ENCODE data around the gene FOXO6. TPM values are rescaled to one million over a fixed set of nuclear protein-coding genes. Genes with fewer than 3 reads are reported as not detected.

The FOXO6 gene
- total and polyA plus RNA-seq, 9 of the 15 experiments (the other 6 are each of a cell fraction or from before 2014, with no cell fraction given), result 0.04 to 0.31 (median 0.12) TPM; not detected in 5

DNA sequence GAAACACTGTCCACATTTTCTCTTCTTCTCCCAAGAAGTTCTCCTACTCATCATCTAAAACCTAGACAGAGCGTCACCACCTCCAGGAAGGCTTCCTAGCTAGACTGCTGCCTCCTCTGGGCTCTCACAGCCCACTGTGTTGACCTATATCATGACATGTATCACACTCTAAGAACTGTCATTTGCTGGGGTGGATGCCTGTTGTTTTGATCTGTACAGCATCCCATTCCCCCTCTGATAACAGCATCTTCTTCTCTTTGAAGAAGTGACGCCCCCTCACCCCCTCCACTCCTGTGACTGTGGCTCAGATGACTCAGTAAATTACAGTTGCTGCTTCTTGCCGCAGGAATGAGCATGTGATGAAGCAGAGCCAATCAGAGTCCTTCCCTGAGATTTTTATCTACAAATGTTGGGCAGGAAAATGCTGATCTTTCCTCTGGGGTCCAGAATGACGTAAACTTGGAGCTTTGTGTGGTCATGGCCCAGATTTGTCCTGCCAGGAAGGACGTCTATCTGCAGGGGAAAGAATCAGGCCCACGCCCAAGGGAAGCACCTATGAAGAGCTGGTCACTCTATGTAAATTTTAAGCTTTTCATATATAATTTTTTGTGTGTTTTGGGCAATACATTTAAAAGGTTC, 28.0 kb upstream of the FOXO6 start (continued):
- TF ChIP-seq NONO (IDR thresholded peaks at IDR 0.05; ENCODE audit: low read depth in 2 of 2, low read length in 1 of 2) (no peak), KLF10 (CRISPR knock-in tag; IDR thresholded peaks at IDR 0.05) (no peak), FOXK2 (conservative IDR thresholded peaks at IDR 0.05 in 1 of 2, IDR thresholded peaks at IDR 0.05 in 1 of 2; ENCODE audit: low read depth in 2 of 2) (no peak), U2AF1 (optimal IDR thresholded peaks at IDR 0.05; ENCODE audit: low read depth, low read length) (no peak), FOXP1 (CRISPR knock-in tag; IDR thresholded peaks at IDR 0.05) (no peak), PYGO2 (tag; IDR thresholded peaks at IDR 0.05) (no peak), ZNF253 (CRISPR knock-in tag; conservative IDR thresholded peaks at IDR 0.05) (no peak), KDM2B (CRISPR knock-in tag; IDR thresholded peaks at IDR 0.05) (no peak), RBM22 (IDR thresholded peaks at IDR 0.05; ENCODE audit: low read depth, low read length, poor library complexity, severe bottlenecking) (no peak), HLTF (IDR thresholded peaks at IDR 0.05) (no peak), FUS (optimal IDR thresholded peaks at IDR 0.05; ENCODE audit: low read depth, low read length) (no peak), MCM7 (IDR thresholded peaks at IDR 0.05) (no peak), NFATC3 (IDR thresholded peaks at IDR 0.05) (no peak)
- TF ChIP-seq, protein P1, sequence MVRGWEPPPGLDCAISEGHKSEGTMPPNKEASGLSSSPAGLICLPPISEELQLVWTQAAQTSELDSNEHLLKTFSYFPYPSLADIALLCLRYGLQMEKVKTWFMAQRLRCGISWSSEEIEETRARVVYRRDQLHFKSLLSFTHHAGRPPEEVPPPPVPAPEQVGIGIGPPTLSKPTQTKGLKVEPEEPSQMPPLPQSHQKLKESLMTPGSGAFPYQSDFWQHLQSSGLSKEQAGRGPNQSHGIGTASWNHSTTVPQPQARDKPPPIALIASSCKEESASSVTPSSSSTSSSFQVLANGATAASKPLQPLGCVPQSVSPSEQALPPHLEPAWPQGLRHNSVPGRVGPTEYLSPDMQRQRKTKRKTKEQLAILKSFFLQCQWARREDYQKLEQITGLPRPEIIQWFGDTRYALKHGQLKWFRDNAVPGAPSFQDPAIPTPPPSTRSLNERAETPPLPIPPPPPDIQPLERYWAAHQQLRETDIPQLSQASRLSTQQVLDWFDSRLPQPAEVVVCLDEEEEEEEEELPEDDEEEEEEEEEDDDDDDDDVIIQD (CRISPR knock-in tag; IDR thresholded peaks at IDR 0.05), result no peak
- TF ChIP-seq, protein P2, sequence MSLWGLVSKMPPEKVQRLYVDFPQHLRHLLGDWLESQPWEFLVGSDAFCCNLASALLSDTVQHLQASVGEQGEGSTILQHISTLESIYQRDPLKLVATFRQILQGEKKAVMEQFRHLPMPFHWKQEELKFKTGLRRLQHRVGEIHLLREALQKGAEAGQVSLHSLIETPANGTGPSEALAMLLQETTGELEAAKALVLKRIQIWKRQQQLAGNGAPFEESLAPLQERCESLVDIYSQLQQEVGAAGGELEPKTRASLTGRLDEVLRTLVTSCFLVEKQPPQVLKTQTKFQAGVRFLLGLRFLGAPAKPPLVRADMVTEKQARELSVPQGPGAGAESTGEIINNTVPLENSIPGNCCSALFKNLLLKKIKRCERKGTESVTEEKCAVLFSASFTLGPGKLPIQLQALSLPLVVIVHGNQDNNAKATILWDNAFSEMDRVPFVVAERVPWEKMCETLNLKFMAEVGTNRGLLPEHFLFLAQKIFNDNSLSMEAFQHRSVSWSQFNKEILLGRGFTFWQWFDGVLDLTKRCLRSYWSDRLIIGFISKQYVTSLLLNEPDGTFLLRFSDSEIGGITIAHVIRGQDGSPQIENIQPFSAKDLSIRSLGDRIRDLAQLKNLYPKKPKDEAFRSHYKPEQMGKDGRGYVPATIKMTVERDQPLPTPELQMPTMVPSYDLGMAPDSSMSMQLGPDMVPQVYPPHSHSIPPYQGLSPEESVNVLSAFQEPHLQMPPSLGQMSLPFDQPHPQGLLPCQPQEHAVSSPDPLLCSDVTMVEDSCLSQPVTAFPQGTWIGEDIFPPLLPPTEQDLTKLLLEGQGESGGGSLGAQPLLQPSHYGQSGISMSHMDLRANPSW (CRISPR knock-in tag; IDR thresholded peaks at IDR 0.05), result no peak
- TF ChIP-seq, protein P3, sequence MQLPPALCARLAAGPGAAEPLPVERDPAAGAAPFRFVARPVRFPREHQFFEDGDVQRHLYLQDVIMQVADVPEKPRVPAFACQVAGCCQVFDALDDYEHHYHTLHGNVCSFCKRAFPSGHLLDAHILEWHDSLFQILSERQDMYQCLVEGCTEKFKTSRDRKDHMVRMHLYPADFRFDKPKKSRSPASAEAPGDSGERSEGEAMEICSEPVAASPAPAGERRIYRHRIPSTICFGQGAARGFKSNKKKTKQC (CRISPR knock-in tag; IDR thresholded peaks at IDR 0.05), result no peak
- TF ChIP-seq, protein P4, sequence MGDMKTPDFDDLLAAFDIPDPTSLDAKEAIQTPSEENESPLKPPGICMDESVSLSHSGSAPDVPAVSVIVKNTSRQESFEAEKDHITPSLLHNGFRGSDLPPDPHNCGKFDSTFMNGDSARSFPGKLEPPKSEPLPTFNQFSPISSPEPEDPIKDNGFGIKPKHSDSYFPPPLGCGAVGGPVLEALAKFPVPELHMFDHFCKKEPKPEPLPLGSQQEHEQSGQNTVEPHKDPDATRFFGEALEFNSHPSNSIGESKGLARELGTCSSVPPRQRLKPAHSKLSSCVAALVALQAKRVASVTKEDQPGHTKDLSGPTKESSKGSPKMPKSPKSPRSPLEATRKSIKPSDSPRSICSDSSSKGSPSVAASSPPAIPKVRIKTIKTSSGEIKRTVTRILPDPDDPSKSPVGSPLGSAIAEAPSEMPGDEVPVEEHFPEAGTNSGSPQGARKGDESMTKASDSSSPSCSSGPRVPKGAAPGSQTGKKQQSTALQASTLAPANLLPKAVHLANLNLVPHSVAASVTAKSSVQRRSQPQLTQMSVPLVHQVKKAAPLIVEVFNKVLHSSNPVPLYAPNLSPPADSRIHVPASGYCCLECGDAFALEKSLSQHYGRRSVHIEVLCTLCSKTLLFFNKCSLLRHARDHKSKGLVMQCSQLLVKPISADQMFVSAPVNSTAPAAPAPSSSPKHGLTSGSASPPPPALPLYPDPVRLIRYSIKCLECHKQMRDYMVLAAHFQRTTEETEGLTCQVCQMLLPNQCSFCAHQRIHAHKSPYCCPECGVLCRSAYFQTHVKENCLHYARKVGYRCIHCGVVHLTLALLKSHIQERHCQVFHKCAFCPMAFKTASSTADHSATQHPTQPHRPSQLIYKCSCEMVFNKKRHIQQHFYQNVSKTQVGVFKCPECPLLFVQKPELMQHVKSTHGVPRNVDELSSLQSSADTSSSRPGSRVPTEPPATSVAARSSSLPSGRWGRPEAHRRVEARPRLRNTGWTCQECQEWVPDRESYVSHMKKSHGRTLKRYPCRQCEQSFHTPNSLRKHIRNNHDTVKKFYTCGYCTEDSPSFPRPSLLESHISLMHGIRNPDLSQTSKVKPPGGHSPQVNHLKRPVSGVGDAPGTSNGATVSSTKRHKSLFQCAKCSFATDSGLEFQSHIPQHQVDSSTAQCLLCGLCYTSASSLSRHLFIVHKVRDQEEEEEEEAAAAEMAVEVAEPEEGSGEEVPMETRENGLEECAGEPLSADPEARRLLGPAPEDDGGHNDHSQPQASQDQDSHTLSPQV (IDR thresholded peaks at IDR 0.05), result no peak
- TF ChIP-seq, protein P5, sequence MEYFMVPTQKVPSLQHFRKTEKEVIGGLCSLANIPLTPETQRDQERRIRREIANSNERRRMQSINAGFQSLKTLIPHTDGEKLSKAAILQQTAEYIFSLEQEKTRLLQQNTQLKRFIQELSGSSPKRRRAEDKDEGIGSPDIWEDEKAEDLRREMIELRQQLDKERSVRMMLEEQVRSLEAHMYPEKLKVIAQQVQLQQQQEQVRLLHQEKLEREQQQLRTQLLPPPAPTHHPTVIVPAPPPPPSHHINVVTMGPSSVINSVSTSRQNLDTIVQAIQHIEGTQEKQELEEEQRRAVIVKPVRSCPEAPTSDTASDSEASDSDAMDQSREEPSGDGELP (CRISPR knock-in tag; IDR thresholded peaks at IDR 0.05; ENCODE audit: borderline replicate concordance), result no peak

Measured in K562 (cell line).